Measurements from ENCODE around the gene TIGD2.

- TF ChIP-seq CTCF (IDR thresholded peaks at IDR 0.05) (no peak), POLR2A (IDR thresholded peaks at IDR 0.05) (no peak)
Measured at GRCh38 chr4:89134775-89135319, 23.5 kb downstream of the TIGD2 start.

All from testis (tissue), 2 donors.